ENCODE results near the gene ACR. TPM values are rescaled to one million over a fixed set of nuclear protein-coding genes. Genes with fewer than 3 reads are reported as not detected.
"Not testable (repeated sequence)": the region's sequence is repeated elsewhere in the genome, so short reads cannot be mapped to it uniquely, and the experiment has no call there.

Gene ACR
- total and polyA plus RNA-seq, 10 of the 15 experiments (the other 5 are each of a cell fraction or from before 2014, with no cell fraction given): not detected

DNA sequence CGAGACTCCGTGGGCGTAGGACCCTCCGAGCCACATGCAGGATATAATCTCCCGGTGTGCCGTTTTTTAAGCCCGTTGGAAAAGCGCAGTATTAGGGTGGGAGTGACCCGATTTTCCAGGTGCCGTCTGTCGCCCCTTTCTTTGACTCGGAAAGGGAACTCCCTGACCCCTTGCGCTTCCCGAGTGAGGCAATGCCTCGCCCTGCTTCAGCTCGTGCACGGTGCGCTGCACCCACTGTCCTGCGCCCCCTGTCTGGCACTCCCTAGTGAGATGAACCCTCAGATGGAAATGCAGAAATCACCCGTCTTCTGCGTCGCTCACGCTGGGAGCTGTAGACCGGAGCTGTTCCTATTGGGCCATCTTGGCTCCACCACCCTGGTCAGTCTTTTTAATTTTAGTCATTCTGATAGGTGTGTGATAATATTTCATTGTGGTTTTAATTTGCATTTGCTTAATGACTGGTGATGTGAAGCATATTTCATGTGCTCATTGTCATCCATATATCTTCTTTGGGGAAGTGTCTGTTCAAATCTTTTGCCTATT is 19.0 kb downstream of the ACR start:
- FAIRE-seq; H3K79me2 ChIP-seq (ENCODE audit: control insufficient read depth, insufficient read depth, low read length); H3K4me1 ChIP-seq (ENCODE audit: control insufficient read depth, insufficient read depth, low read length); H3K9ac ChIP-seq (ENCODE audit: control insufficient read depth, insufficient read depth, low read length); H3K36me3 ChIP-seq (ENCODE audit: control insufficient read depth in 2 of 2, insufficient read depth in 2 of 2, low read length in 1 of 2); RAD21 ChIA-PET (ENCODE audit: unreplicated experiment); DNase-seq (ENCODE audit: low read depth, low spot score); ATAC-seq; SMC1A ChIA-PET (ENCODE audit: uncharacterized antibody, unreplicated experiment); H3K9me3 ChIP-seq (replicated peaks; ENCODE audit: control insufficient read depth, insufficient read depth, low read length); in situ Hi-C loops (cut with MboI); BruUV-seq (replicated peaks); H3K27ac ChIP-seq (ENCODE audit: control insufficient read depth, insufficient read depth); POLR2A ChIA-PET; intact Hi-C loops (cut with micrococcal nuclease; ENCODE audit: unreplicated experiment); H3K27me3 ChIP-seq (replicated peaks in 1 of 2; ENCODE audit: control insufficient read depth in 2 of 2, insufficient read depth in 2 of 2, low read length in 1 of 2); H4K20me1 ChIP-seq (ENCODE audit: control insufficient read depth, insufficient read depth): not testable (repeated sequence)
- H2AFZ ChIP-seq (ENCODE audit: control insufficient read depth, low read depth, low read length): peak overlapping the region; percentile 67
- CTCF ChIA-PET: interaction anchor here (1.1 to 1.5 kb wide), 2 partner anchors 24 to 25 kb away, joined by 3 read pairs; no protein-coding TSS in a partner anchor
- H3K4me3 ChIP-seq: peak overlapping the region; percentile 68
- WGBS (ENCODE audit: insufficient coverage, insufficient replicate concordance, low lambda C conversion rate, missing lambda C conversion rate): 2% methylated on average over 24 of the region's 24 CpGs
- 0 out of 2 replicates have a peak, but pooled peaks have one; percentile 15 for TF ChIP-seq IKZF1 (conservative IDR thresholded peaks at IDR 0.05)
- TF ChIP-seq CTCF (IDR thresholded peaks at IDR 0.05 in 2 of 3, conservative IDR thresholded peaks at IDR 0.05 in 1 of 3; ENCODE audit: control insufficient read depth in 2 of 3, extremely low read depth in 1 of 3, insufficient read depth in 1 of 3, low read depth in 3 of 3, low read length in 3 of 3): peak in 2 of 3 experiments; percentile 8 to 28; a peak in 2 of 6 replicates
- peak in 1 of 2 experiments; percentile 58; a peak in 2 of 4 replicates for TF ChIP-seq BHLHE40 (IDR thresholded peaks at IDR 0.05; ENCODE audit: borderline replicate concordance in 1 of 2, low read depth in 2 of 2, low read length in 1 of 2)
- 0 out of 2 replicates have a peak, but pooled peaks have one; percentile 22 for TF ChIP-seq NBN (IDR thresholded peaks at IDR 0.05)
- TF ChIP-seq NR2F1 (conservative IDR thresholded peaks at IDR 0.05): 0 out of 2 replicates have a peak, but pooled peaks have one; percentile 16
- peak overlapping the region; percentile 77 for H3K4me2 ChIP-seq (ENCODE audit: control insufficient read depth, insufficient read depth)

DNA sequence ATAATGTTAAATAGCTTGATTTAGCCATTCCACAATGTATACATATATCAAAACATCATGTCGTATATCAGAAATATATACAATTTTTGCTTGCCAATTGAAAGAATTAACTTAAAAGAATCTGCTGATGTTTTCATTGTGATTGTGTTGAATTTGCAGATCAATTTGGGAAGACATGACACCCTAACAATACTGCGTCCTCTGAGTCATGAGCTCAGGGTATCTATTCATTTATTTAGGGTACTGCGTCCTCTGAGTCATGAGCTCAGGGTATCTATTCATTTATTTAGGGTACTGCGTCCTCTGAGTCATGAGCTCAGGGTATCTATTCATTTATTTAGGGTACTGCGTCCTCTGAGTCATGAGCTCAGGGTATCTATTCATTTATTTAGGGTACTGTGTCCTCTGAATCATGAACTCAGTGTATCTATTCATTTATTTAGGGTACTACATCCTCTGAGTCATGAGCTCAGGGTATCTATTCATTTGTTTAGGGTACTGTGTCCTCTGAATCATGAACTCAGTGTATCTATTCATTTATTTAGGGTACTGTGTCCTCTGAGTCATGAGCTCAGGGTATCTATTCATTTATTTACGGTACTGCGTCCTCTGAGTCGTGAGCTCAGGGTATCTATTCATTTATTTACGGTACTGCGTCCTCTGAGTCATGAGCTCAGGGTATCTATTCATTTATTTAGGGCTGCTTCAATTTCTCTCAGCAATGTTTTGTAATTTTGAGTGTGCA is 21.8 kb downstream of the ACR start:
- H3K36me3 ChIP-seq (ENCODE audit: control insufficient read depth in 2 of 2, insufficient read depth in 2 of 2, low read length in 1 of 2); RAD21 ChIA-PET (ENCODE audit: unreplicated experiment); H4K20me1 ChIP-seq (ENCODE audit: control insufficient read depth, insufficient read depth); H3K4me2 ChIP-seq (ENCODE audit: control insufficient read depth, insufficient read depth); POLR2A ChIA-PET; DNase-seq (ENCODE audit: low read depth, low spot score); H3K27me3 ChIP-seq (replicated peaks in 1 of 2; ENCODE audit: control insufficient read depth in 2 of 2, insufficient read depth in 2 of 2, low read length in 1 of 2); SMC1A ChIA-PET (ENCODE audit: uncharacterized antibody, unreplicated experiment); intact Hi-C loops (cut with micrococcal nuclease; ENCODE audit: unreplicated experiment); FAIRE-seq; H3K9ac ChIP-seq (ENCODE audit: control insufficient read depth, insufficient read depth, low read length); ATAC-seq; H3K4me1 ChIP-seq (ENCODE audit: control insufficient read depth, insufficient read depth, low read length); H3K4me3 ChIP-seq; CTCF ChIA-PET; H3K27ac ChIP-seq (ENCODE audit: control insufficient read depth, insufficient read depth); H3K79me2 ChIP-seq (ENCODE audit: control insufficient read depth, insufficient read depth, low read length); in situ Hi-C loops (cut with MboI); H2AFZ ChIP-seq (ENCODE audit: control insufficient read depth, low read depth, low read length); BruUV-seq (replicated peaks); H3K9me3 ChIP-seq (replicated peaks; ENCODE audit: control insufficient read depth, insufficient read depth, low read length): not testable (repeated sequence)
- 21% methylated on average over 8 of the region's 10 CpGs for WGBS (ENCODE audit: insufficient coverage, insufficient replicate concordance, low lambda C conversion rate, missing lambda C conversion rate)

DNA sequence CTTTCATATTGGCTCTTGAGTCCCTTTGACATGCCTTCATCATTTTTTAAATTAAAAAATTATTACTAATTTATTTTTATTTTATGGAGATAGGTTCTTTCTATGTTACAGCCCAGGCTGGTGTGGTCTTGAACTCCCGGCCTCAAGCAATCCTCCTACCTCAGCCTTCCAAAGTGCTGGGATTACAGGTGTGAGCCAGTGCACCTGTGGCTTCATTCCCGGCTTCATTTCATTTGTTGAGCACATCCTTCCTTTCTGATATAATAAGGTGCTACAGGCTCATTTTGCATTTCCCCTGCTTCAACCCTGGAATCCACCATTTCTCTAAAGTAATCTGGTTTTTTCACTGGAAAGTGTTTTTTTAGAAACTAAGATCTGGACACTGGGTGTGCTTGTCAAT is 23.8 kb downstream of the ACR start:
- POLR2A ChIA-PET; H3K36me3 ChIP-seq (ENCODE audit: control insufficient read depth in 2 of 2, insufficient read depth in 2 of 2, low read length in 1 of 2); H3K4me3 ChIP-seq; RAD21 ChIA-PET (ENCODE audit: unreplicated experiment); in situ Hi-C loops (cut with MboI); H3K27me3 ChIP-seq (replicated peaks in 1 of 2; ENCODE audit: control insufficient read depth in 2 of 2, insufficient read depth in 2 of 2, low read length in 1 of 2); H3K4me2 ChIP-seq (ENCODE audit: control insufficient read depth, insufficient read depth); H3K9me3 ChIP-seq (replicated peaks; ENCODE audit: control insufficient read depth, insufficient read depth, low read length); H3K27ac ChIP-seq (ENCODE audit: control insufficient read depth, insufficient read depth); BruUV-seq (replicated peaks); H3K4me1 ChIP-seq (ENCODE audit: control insufficient read depth, insufficient read depth, low read length); H2AFZ ChIP-seq (ENCODE audit: control insufficient read depth, low read depth, low read length); ATAC-seq; SMC1A ChIA-PET (ENCODE audit: uncharacterized antibody, unreplicated experiment); FAIRE-seq; H3K9ac ChIP-seq (ENCODE audit: control insufficient read depth, insufficient read depth, low read length); DNase-seq (ENCODE audit: low read depth, low spot score); H4K20me1 ChIP-seq (ENCODE audit: control insufficient read depth, insufficient read depth); H3K79me2 ChIP-seq (ENCODE audit: control insufficient read depth, insufficient read depth, low read length); intact Hi-C loops (cut with micrococcal nuclease; ENCODE audit: unreplicated experiment); CTCF ChIA-PET: not testable (repeated sequence)
- WGBS (ENCODE audit: insufficient coverage, insufficient replicate concordance, low lambda C conversion rate, missing lambda C conversion rate): 13% methylated on average over 2 of the region's 2 CpGs
